ENCODE results near the gene LIFR. TPM values are rescaled to one million over a fixed set of nuclear protein-coding genes. Genes with fewer than 3 reads are reported as not detected.

The LIFR gene

Small RNA genes within 50 kb of the gene (small RNA-seq; reads per million reads assigned to genes)
- gene AC091839.1, result not detected
- gene MIR3650, result not detected

Measured in skeletal muscle satellite cell (primary cell).